Stomach (tissue), 9 donors: ENCODE data around the gene CTRL. TPM values are rescaled to one million over a fixed set of nuclear protein-coding genes. Genes with fewer than 3 reads are reported as not detected.
A peak's percentile ranks its signal among the peaks of the same experiment; 100 is the strongest.

Experiments
- DNase-seq, 2 donors: peaks; one replicate each; pipeline versions ENCODE4 v3.0.0 to v3.0.0-alpha.2; 2013 to 2019
- H3K27ac ChIP-seq, 5 donors: fragments of 200-600 bp in 4 of 5; sonication (generic) in 4 of 5; one replicate each; pipeline ENCODE4 v1.5.1; 2013 to 2019; ENCODE audit warnings: mild to moderate bottlenecking in 1 of 5, moderate library complexity in 1 of 5
- H3K27me3 ChIP-seq, 3 donors: fragments of 200-600 bp; sonication (generic); one replicate each; pipeline ENCODE4 v1.5.1; 2017 to 2019; ENCODE audit warnings: mixed run types in 1 of 3
- H3K36me3 ChIP-seq, 4 donors: fragments of 200-600 bp; sonication (generic); 1 replicate in 3 of 4; 2 replicates in 1 of 4; pipeline ENCODE4 v1.5.1; 2016 to 2019
- H3K4me1 ChIP-seq, 4 donors: fragments of 200-600 bp; sonication (generic); one replicate each; pipeline ENCODE4 v1.5.1; 2016 to 2019
- H3K4me3 ChIP-seq, 4 donors: fragments of 200-600 bp; sonication (generic) in 3 of 4; one replicate each; pipeline ENCODE4 v1.5.1; 2016 to 2019; ENCODE audit warnings: mild to moderate bottlenecking in 1 of 4
- H3K9me3 ChIP-seq, 4 donors: fragments of 200-600 bp; sonication (generic); one replicate each; pipeline ENCODE4 v1.5.1; 2016 to 2019
- EP300 ChIP-seq: sonication (generic); formaldehyde crosslinking; IDR thresholded peaks from one replicate; pipeline ENCODE4 v1.6.1; 2017; ENCODE audit warnings: antibody characterized with exemption
- POLR2A ChIP-seq, 4 donors: fragments of 450-650 bp; IDR thresholded peaks; one replicate each; pipeline ENCODE4 v1.6.1; 2016; ENCODE audit warnings: antibody characterized with exemption in 4 of 4, control low read depth in 2 of 4, mild to moderate bottlenecking in 1 of 4, moderate library complexity in 1 of 4
- POLR2AphosphoS5 ChIP-seq, 3 donors: sonication (generic); formaldehyde crosslinking; IDR thresholded peaks; one replicate each; pipeline ENCODE4 v1.6.1; 2016; ENCODE audit warnings: antibody characterized with exemption in 3 of 3
- WGBS, 5 donors: extraction: QIAGEN DNeasy Blood & Tissue Kit in 3 of 5; methylation state at CpG; one replicate each; pipeline versions ENCODE4 v1.1.5 to v1.1.7; 2013 to 2018; 5-methylcytosine and 5-hydroxymethylcytosine counted together
- intact Hi-C: fragments of 100-400 bp; cut with DNase I; formaldehyde crosslinking; loops from one replicate; pipeline ENCODE4 v1.15.1; 2023; ENCODE audit warnings: low total_unique reads
- polyA plus RNA-seq, 3 donors: library from polyadenylated mRNA; stranded (reverse); fragments of 200-250 nt; gene quantifications; one replicate each; pipeline ENCODE4 v1.2.3, GENCODE V29; 2013
- total RNA-seq, 5 donors: library from RNA; depleted of rRNA; stranded (reverse); fragments of >200 nt; gene quantifications; one replicate each; pipeline versions ENCODE4 v1.1.0 to v1.2.3, GENCODE V29; 2014 to 2016
- TF ChIP-seq, protein P1 (sequence below), 7 experiments: fragments of 450-650 bp in 4 of 7; fragments of 200-600 bp in 3 of 7; sonication (generic) in 3 of 7; IDR thresholded peaks; one replicate each; pipeline ENCODE4 v1.5.1; 2016 to 2019; ENCODE audit warnings: antibody characterized with exemption in 7 of 7, control low read depth in 2 of 7, mild to moderate bottlenecking in 1 of 7
- donor health status: healthy with polysubstance abuse.
- donor health status: Bipolar disorder and iron deficiency.
- donor health status: healthy.

The CTRL gene
- total and polyA plus RNA-seq, 8 donors = 0.37 to 11.0 (median 2.1) TPM; not detected in 1

DNA sequence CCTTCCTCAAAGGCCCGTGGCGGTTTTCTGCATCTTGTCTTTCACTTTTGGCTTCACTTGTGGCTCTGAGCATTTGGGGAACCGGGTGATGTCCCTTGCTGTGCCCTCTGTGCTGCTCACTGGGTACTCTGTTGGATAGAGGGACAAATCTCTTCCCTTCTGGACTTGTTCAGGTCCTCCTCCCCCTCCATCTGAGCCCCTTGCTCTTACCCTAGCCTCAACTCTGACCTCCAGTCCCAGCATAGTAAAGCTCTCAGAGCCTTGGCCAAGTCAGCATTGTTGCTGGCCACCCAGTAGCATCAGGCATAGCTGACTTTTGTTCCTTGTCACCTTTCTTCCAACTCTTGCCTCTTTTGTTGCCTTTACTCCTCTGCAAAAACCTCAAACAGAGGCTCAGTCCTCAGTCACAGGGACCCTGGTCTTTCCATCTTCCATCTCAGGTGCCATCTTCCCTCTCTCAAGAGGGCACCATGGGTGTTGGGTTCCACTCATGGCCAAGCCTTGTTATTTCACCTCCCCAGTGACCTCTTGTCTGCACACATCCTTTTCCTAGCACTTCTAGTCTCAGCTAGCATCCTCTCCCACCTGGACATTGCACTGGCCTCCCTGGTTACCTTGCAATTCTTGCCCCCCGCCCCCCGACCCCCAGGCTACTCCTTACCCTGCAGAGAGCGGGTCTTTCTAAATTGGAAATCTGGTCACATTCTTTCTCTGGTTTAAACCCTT lies 5.4 kb upstream of the CTRL start:
- Histone ChIP-seq H3K36me3 (peaks cover 5 to 48% (median 30%) of the 10 kb centered on the region in 4 donors), H3K27ac (peak overlapping the region; percentile 81 to 99 (median 97)), H3K4me1 (peaks cover 27 to 49% (median 44%) of the 10 kb centered on the region in 4 donors), H3K27me3 (no peaks in the 10 kb centered on the region), H3K9me3 (no peaks in the 10 kb centered on the region), H3K4me3 (peak overlapping the region; percentile 75 to 89 (median 88))
- 41 to 49% (median 44%) methylated on average over 6 of the region's 6 CpGs for WGBS, 5 donors
- DNase-seq = peak in 1 of 2 donors; percentile 78
- intact Hi-C loops = loop anchor here (10.0 kb wide), 1 partner anchor 112 kb away; no protein-coding TSS in a partner anchor
- TF ChIP-seq, protein P1, sequence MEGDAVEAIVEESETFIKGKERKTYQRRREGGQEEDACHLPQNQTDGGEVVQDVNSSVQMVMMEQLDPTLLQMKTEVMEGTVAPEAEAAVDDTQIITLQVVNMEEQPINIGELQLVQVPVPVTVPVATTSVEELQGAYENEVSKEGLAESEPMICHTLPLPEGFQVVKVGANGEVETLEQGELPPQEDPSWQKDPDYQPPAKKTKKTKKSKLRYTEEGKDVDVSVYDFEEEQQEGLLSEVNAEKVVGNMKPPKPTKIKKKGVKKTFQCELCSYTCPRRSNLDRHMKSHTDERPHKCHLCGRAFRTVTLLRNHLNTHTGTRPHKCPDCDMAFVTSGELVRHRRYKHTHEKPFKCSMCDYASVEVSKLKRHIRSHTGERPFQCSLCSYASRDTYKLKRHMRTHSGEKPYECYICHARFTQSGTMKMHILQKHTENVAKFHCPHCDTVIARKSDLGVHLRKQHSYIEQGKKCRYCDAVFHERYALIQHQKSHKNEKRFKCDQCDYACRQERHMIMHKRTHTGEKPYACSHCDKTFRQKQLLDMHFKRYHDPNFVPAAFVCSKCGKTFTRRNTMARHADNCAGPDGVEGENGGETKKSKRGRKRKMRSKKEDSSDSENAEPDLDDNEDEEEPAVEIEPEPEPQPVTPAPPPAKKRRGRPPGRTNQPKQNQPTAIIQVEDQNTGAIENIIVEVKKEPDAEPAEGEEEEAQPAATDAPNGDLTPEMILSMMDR (IDR thresholded peaks at IDR 0.05) = no peak
- TF ChIP-seq POLR2AphosphoS5 (IDR thresholded peaks at IDR 0.05) = no peak
- TF ChIP-seq POLR2A (IDR thresholded peaks at IDR 0.05) = no peak
- no peak for TF ChIP-seq EP300

DNA sequence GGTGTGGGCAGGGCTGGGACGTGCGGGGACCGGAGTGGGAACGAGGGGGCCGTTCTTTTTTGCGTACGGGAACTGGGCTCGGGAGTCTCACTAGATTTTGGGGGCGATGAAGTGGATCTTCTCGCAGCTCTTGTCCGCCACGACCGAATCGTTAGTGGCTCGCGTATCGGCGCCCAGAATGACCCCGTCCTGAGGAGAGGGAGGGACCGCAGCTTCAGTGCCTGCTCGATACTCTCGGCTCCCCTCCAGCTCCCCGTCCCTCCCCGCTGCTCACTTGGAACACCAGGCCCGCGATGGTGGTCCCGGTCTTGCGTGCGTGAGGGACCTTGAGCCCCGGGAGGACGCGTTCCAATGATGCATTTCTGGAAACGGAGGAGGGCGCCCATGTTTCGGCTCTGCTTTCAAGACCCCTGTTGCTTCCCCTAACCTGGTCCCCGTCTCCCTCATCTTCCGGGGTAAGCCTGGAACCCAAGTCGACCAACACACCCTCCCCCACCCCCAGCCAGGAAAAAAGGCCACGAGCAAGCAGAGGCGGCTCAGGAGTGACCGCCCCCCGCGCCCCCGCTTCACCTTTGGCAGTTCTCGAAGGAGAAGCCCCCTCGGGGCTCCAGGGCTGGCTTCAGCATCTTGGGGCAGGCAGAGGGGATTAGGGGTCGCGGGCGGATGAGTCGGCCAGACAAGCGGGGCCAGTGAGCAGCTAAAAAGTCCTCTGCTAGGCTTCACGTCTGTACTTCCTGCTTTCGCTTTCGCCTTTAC lies 4.6 kb upstream of the CTRL start, which contains the start of gene PSMB10:
TSS of gene PSMB10 (minus strand) at position 727 of the 756 bp plus-strand sequence. CDS start at position 626, 101 bp downstream.
- H3K9me3 ChIP-seq = no peaks in the 10 kb centered on the region
- peak; percentile 41 to 90 for DNase-seq
- TF ChIP-seq POLR2AphosphoS5 (IDR thresholded peaks at IDR 0.05) = peak in 2 of 3 donors; percentile 82 to 83
- peak in 1 of 4 donors; percentile 40 for TF ChIP-seq POLR2A (IDR thresholded peaks at IDR 0.05)
- TF ChIP-seq, protein P1 (IDR thresholded peaks at IDR 0.05) = no peak
- TF ChIP-seq EP300 = no peak
- peak within 1 kb of the TSS; percentile 81 to 99 (median 97) for H3K27ac ChIP-seq
- peak within 1 kb of the TSS; percentile 75 to 89 (median 88) for H3K4me3 ChIP-seq
- intact Hi-C loops = loop anchor here (10.0 kb wide), 1 partner anchor 112 kb away; no protein-coding TSS in a partner anchor
- H3K36me3 ChIP-seq = peaks cover 5 to 46% (median 33%) of the 10 kb centered on the region in 4 donors
- H3K27me3 ChIP-seq = no peaks in the 10 kb centered on the region
- 0 to 1% (median 1%) methylated on average over 33 to 54 of the region's 54 CpGs for WGBS, 5 donors
- peaks cover 27 to 41% (median 38%) of the 10 kb centered on the region in 4 donors for H3K4me1 ChIP-seq

DNA sequence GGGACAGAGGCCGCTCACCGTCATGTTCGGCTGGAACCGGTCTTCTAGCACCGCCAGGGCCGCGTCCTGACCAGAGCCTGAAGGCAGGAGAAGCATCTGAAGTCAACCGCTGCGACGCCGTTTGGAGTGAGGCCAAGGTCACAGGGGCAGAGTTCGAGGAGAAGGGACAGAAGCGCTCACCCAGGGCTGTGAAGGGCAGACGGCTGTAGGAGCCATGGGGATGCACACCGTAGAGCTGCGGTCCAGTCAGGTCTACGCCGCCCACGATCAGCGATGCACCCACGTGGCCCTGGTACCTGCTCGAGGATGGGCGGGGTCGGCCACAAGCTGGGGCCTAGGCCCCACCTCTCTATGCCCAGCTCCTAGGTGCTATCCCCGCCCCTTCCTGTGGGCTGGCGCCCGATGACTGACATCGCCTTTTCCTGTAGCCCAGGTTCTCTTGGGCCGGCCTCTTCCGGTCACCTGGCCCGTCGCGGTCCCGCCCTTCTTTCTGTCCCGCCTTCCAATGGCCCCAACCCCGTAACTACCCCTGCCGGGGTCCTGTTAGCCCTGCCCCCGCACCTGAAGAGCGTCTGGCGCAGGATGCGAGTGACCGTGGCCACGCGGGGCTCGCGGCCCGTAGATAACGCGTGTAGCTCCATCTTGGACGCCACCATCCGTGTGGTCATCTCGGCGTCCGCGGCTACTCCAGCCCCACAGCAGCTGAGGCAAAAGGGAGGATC lies 3.9 kb upstream of the CTRL start:
- TF ChIP-seq EP300 = no peak
- TF ChIP-seq, protein P1 (IDR thresholded peaks at IDR 0.05) = peak in 1 of 7 experiments; percentile 17
- peak; percentile 29 to 94 (median 80) for TF ChIP-seq POLR2AphosphoS5 (IDR thresholded peaks at IDR 0.05)
- no peak for TF ChIP-seq POLR2A (IDR thresholded peaks at IDR 0.05)
- Histone ChIP-seq H3K36me3 (peaks cover 5 to 54% (median 38%) of the 10 kb centered on the region in 4 donors), H3K4me1 (peaks cover 27 to 39% (median 36%) of the 10 kb centered on the region in 4 donors), H3K9me3 (no peaks in the 10 kb centered on the region), H3K4me3 (peak overlapping the region; percentile 75 to 89 (median 88)), H3K27ac (peak overlapping the region; percentile 81 to 99 (median 97)), H3K27me3 (no peaks in the 10 kb centered on the region)
- DNase-seq = peak; percentile 97 to 99
- intact Hi-C loops = loop anchor here (10.0 kb wide), 1 partner anchor 111 kb away; no protein-coding TSS in a partner anchor
- WGBS, 5 donors = 2 to 6% (median 3%) methylated on average over 25 to 55 of the region's 55 CpGs
